H9 (cell line): ENCODE data around the gene TYMP. TPM values are rescaled to one million over a fixed set of nuclear protein-coding genes. Genes with fewer than 3 reads are reported as not detected.

Experiments used
- DNase-seq: peaks from one replicate; pipeline ENCODE4 v3.0.0-alpha.2; 2017
- H2AFZ ChIP-seq: one replicate; pipeline ENCODE4 v1.6.1; 2013; ENCODE audit warnings: mild to moderate bottlenecking, low read length, control low read depth, moderate library complexity
- H2AK5ac ChIP-seq: 2 replicates; pipeline ENCODE4 v1.6.1; 2013; ENCODE audit warnings: low read length, control low read depth, mixed read lengths; ENCODE audit not compliant: insufficient read length
- H2BK120ac ChIP-seq: one replicate; pipeline ENCODE4 v1.6.1; 2013; ENCODE audit warnings: low read depth, mild to moderate bottlenecking, low read length, control low read depth, inconsistent platforms; ENCODE audit not compliant: poor library complexity, severe bottlenecking
- H2BK12ac ChIP-seq: 2 replicates; pipeline ENCODE4 v1.6.1; 2013; ENCODE audit warnings: low read length, control low read depth, mixed read lengths, low read depth; ENCODE audit not compliant: insufficient read length
- H2BK15ac ChIP-seq: 2 replicates; pipeline ENCODE4 v1.6.1; 2013; ENCODE audit warnings: low read depth, low read length, control low read depth
- H2BK20ac ChIP-seq: one replicate; pipeline ENCODE4 v1.6.1; 2013; ENCODE audit warnings: low read depth, mild to moderate bottlenecking, low read length, control low read depth, inconsistent platforms; ENCODE audit not compliant: poor library complexity, severe bottlenecking
- H2BK5ac ChIP-seq: 2 replicates; pipeline ENCODE4 v1.6.1; 2013; ENCODE audit warnings: low read length, control low read depth, mixed read lengths; ENCODE audit not compliant: insufficient read length
- H3K14ac ChIP-seq: 2 replicates; pipeline ENCODE4 v1.6.1; 2013; ENCODE audit warnings: low read length, control low read depth; ENCODE audit not compliant: insufficient read depth
- H3K18ac ChIP-seq: 2 replicates; pipeline ENCODE4 v1.6.1; 2013; ENCODE audit warnings: low read depth, mild to moderate bottlenecking, mixed read lengths, low read length, control low read depth; ENCODE audit not compliant: insufficient read length
- H3K23ac ChIP-seq: 2 replicates; pipeline ENCODE4 v1.6.1; 2013; ENCODE audit warnings: low read length, control low read depth, mixed read lengths, low read depth; ENCODE audit not compliant: insufficient read length
- H3K23me2 ChIP-seq: 2 replicates; pipeline ENCODE4 v1.6.1; 2013; ENCODE audit warnings: low read depth, mild to moderate bottlenecking, mixed read lengths, low read length, control low read depth; ENCODE audit not compliant: insufficient read length, poor library complexity, severe bottlenecking
- H3K27ac ChIP-seq: 2 replicates; pipeline ENCODE4 v1.5.1; 2013; ENCODE audit warnings: low read length, control low read depth, mixed read lengths, low read depth; ENCODE audit not compliant: insufficient read length
- H3K27me3 ChIP-seq: 2 replicates; pipeline ENCODE4 v1.6.1; 2013; ENCODE audit warnings: low read length, control low read depth, inconsistent platforms; ENCODE audit not compliant: insufficient read depth
- H3K4ac ChIP-seq: 2 replicates; pipeline ENCODE4 v1.6.1; 2013; ENCODE audit warnings: low read depth, mild to moderate bottlenecking, control low read depth, inconsistent platforms, low read length, moderate library complexity
- H3K4me1 ChIP-seq: 2 replicates; pipeline ENCODE4 v1.6.1; 2013; ENCODE audit warnings: low read length, control low read depth, inconsistent platforms; ENCODE audit not compliant: insufficient read depth
- H3K4me2 ChIP-seq: 2 replicates; pipeline ENCODE4 v1.6.1; 2013; ENCODE audit warnings: low read length, control low read depth, mixed read lengths; ENCODE audit not compliant: insufficient read length, insufficient read depth
- H3K56ac ChIP-seq: 2 replicates; pipeline ENCODE4 v1.6.1; 2013; ENCODE audit warnings: low read depth, mild to moderate bottlenecking, mixed read lengths, low read length, control low read depth; ENCODE audit not compliant: insufficient read length
- H3K79me1 ChIP-seq: 2 replicates; pipeline ENCODE4 v1.6.1; 2013; ENCODE audit warnings: low read depth, mild to moderate bottlenecking, moderate library complexity, low read length, control low read depth, inconsistent platforms; ENCODE audit not compliant: insufficient read depth, poor library complexity, severe bottlenecking
- H3K79me2 ChIP-seq: 2 replicates; pipeline ENCODE4 v1.6.1; 2013; ENCODE audit warnings: low read length, control low read depth, inconsistent platforms; ENCODE audit not compliant: insufficient read depth
- H3K9ac ChIP-seq: 2 replicates; pipeline ENCODE4 v1.6.1; 2013; ENCODE audit warnings: low read length, control low read depth, mixed read lengths; ENCODE audit not compliant: insufficient read length; ENCODE audit errors: extremely low read depth
- H3K9me3 ChIP-seq: one replicate; pipeline ENCODE4 v1.6.1; 2013; ENCODE audit warnings: low read depth, low read length, inconsistent platforms; ENCODE audit not compliant: control insufficient read depth
- H3T11ph ChIP-seq: one replicate; pipeline ENCODE4 v1.6.1; 2013; ENCODE audit warnings: mild to moderate bottlenecking, low read length, control low read depth, inconsistent platforms
- H4K20me1 ChIP-seq: one replicate; pipeline ENCODE4 v1.6.1; 2013; ENCODE audit not compliant: control insufficient read depth, insufficient read length, insufficient read depth
- H4K5ac ChIP-seq: 2 replicates; pipeline ENCODE4 v1.6.1; 2013; ENCODE audit warnings: low read depth, mild to moderate bottlenecking, mixed read lengths, low read length, control low read depth; ENCODE audit not compliant: insufficient read length
- H4K8ac ChIP-seq: replicated peaks from 2 replicates; pipeline ENCODE4 v1.6.1; 2013; ENCODE audit warnings: low read length, control low read depth, mixed read lengths, low read depth; ENCODE audit not compliant: insufficient read length
- H4K91ac ChIP-seq: 2 replicates; pipeline ENCODE4 v1.6.1; 2013; ENCODE audit warnings: low read depth, mild to moderate bottlenecking, moderate library complexity, mixed read lengths, low read length, control low read depth; ENCODE audit not compliant: insufficient read length
- H3K27ac Mint-ChIP-seq, 3 experiments: 2 replicates in 2 of 3; 3 replicates in 1 of 3; pipeline ENCODE4 v1.8.0; 2020 to 2021; ENCODE audit warnings: mixed read lengths in 3 of 3, mild to moderate bottlenecking in 1 of 3, moderate library complexity in 1 of 3
- H3K27me3 Mint-ChIP-seq: 2 replicates; pipeline ENCODE4 v1.8.0; 2021; ENCODE audit warnings: low read depth, mild to moderate bottlenecking, moderate library complexity, mixed read lengths
- H3K36me3 Mint-ChIP-seq, 3 experiments: 2 replicates in 2 of 3; 3 replicates in 1 of 3; pipeline ENCODE4 v1.8.0; 2020 to 2021; ENCODE audit warnings: low read depth in 3 of 3, mixed read lengths in 3 of 3; ENCODE audit not compliant: insufficient read depth in 1 of 3
- H3K4me1 Mint-ChIP-seq, 2 experiments: 2 replicates each; pipeline ENCODE4 v1.8.0; 2020; ENCODE audit warnings: mixed read lengths in 2 of 2
- H3K4me3 Mint-ChIP-seq, 2 experiments: 2 replicates in 1 of 2; 3 replicates in 1 of 2; pipeline ENCODE4 v1.8.0; 2020 to 2021; ENCODE audit warnings: mild to moderate bottlenecking in 2 of 2, mixed read lengths in 2 of 2, moderate library complexity in 1 of 2
- H3K9me3 Mint-ChIP-seq, 2 experiments: 2 replicates in 1 of 2; 3 replicates in 1 of 2; pipeline ENCODE4 v1.8.0; 2020; ENCODE audit warnings: mild to moderate bottlenecking in 2 of 2, mixed read lengths in 2 of 2, moderate library complexity in 1 of 2
- CTCF ChIP-seq: fragments of 200-600 bp; sonication (generic); conservative IDR thresholded peaks from 3 replicates; pipeline ENCODE4 v1.8.0; 2021; ENCODE audit warnings: antibody characterized with exemption, mild to moderate bottlenecking
- WGBS: extraction: QIAGEN DNeasy Blood & Tissue Kit; methylation state at CpG from one replicate; pipeline ENCODE4 v1.1.7; 2013; ENCODE audit warnings: missing lambda C conversion rate, low lambda C conversion rate, mixed read lengths; ENCODE audit not compliant: insufficient read length; ENCODE audit errors: extremely low coverage; 5-methylcytosine and 5-hydroxymethylcytosine counted together
- total RNA-seq: library from RNA; stranded (reverse); gene quantifications from 2 replicates; pipeline ENCODE4 v1.2.1, GENCODE V29; 2021

Gene TYMP
- total RNA-seq, 1 experiment from 2014 or later: 1.0 TPM

GRCh38 chr22:50507991-50508884 is 21.6 kb downstream of the TYMP start, which contains the start of gene NCAPH2:
TSS of gene NCAPH2 (plus strand) at chr22:50508224. CDS start at chr22:50508338, 114 bp downstream.
- Mint-ChIP-seq H3K27me3 (no peaks in the 10 kb centered on the region), H3K36me3 (peaks cover 0 to 6% (median 0%) of the 10 kb centered on the region in 3 experiments; a peak in 1 of 7 replicates), H3K27ac (peak within 1 kb of the TSS; percentile 98; a peak in 6 of 7 replicates), H3K9me3 (no peaks in the 10 kb centered on the region), H3K4me1 (peaks cover 10 to 14% of the 10 kb centered on the region in 2 experiments), H3K4me3 (peak within 1 kb of the TSS; percentile 92 to 96)
- H3T11ph ChIP-seq: no peak within 1 kb of the TSS
- peak within 1 kb of the TSS; percentile 99 for H3K14ac ChIP-seq
- H2AFZ ChIP-seq: no peak within 1 kb of the TSS
- no peak within 1 kb of the TSS for H2AK5ac ChIP-seq
- no CpG with 5 or more reads among the region's 76 CpGs for WGBS
- peaks cover 11% of the 10 kb centered on the region; the same call in 1 of the 2 replicates for H3K79me2 ChIP-seq
- peak; percentile 98 for DNase-seq
- no peaks in the 10 kb centered on the region for H4K20me1 ChIP-seq
- peak within 1 kb of the TSS; percentile 99 for H3K18ac ChIP-seq
- H3K9me3 ChIP-seq: no peaks in the 10 kb centered on the region
- peak within 1 kb of the TSS; percentile 97 for H3K4me2 ChIP-seq
- peaks cover 11% of the 10 kb centered on the region for H3K79me1 ChIP-seq
- H2BK120ac ChIP-seq: no peak within 1 kb of the TSS
- no peak within 1 kb of the TSS for H2BK12ac ChIP-seq
- no peak within 1 kb of the TSS for H3K27ac ChIP-seq
- H2BK20ac ChIP-seq: no peak within 1 kb of the TSS
- H3K27me3 ChIP-seq: no peaks in the 10 kb centered on the region
- TF ChIP-seq CTCF: no peak
- H4K8ac ChIP-seq: peak within 1 kb of the TSS; percentile 98
- peak within 1 kb of the TSS; percentile 85 for H2BK5ac ChIP-seq
- no peak within 1 kb of the TSS for H2BK15ac ChIP-seq
- H3K23me2 ChIP-seq: peaks cover 12% of the 10 kb centered on the region
- no peak within 1 kb of the TSS for H4K91ac ChIP-seq
- no peak within 1 kb of the TSS for H3K4ac ChIP-seq
- no peak within 1 kb of the TSS for H4K5ac ChIP-seq
- H3K23ac ChIP-seq: no peak within 1 kb of the TSS
- H3K9ac ChIP-seq: peak within 1 kb of the TSS; percentile 99
- no peak within 1 kb of the TSS for H3K56ac ChIP-seq
- H3K4me1 ChIP-seq: no peaks in the 10 kb centered on the region
